OCI-LY1 (cell line): Measurements from ENCODE around the gene ZMYM3.

ENCODE experiments used
- H2AFZ ChIP-seq: fragments of 200-600 bp; sonication (generic), shearing (Covaris generic); 2 replicates; pipeline ENCODE4 v1.6.0; 2014; ENCODE audit warnings: antibody characterized with exemption, mild to moderate bottlenecking, low read length
- H3F3A ChIP-seq: fragments of 200-600 bp; sonication (generic), shearing (Covaris generic); 2 replicates; pipeline ENCODE4 v1.6.0; 2014; ENCODE audit warnings: mild to moderate bottlenecking, antibody characterized with exemption, low read length, moderate library complexity; ENCODE audit not compliant: insufficient read depth
- H3K27ac ChIP-seq: fragments of 200-600 bp; sonication (generic); 2 replicates; pipeline ENCODE4 v1.5.1; 2014; ENCODE audit warnings: low read length, mixed run types, mild to moderate bottlenecking, low read depth; ENCODE audit not compliant: poor library complexity, severe bottlenecking
- H3K27me3 ChIP-seq: fragments of 200-600 bp; sonication (generic); 2 replicates; pipeline ENCODE4 v1.6.0; 2014; ENCODE audit warnings: antibody characterized with exemption, mild to moderate bottlenecking, low read length, moderate library complexity; ENCODE audit not compliant: insufficient read depth
- H3K36me3 ChIP-seq: fragments of 200-600 bp; sonication (generic); 2 replicates; pipeline ENCODE4 v1.6.1; 2014; ENCODE audit warnings: mild to moderate bottlenecking, antibody characterized with exemption, low read length, moderate library complexity, mixed read lengths; ENCODE audit not compliant: insufficient read depth
- H3K4me1 ChIP-seq: fragments of 200-600 bp; sonication (generic); 2 replicates; pipeline ENCODE4 v1.5.1; 2014; ENCODE audit warnings: mild to moderate bottlenecking, low read length, moderate library complexity; ENCODE audit not compliant: insufficient read depth, severe bottlenecking
- H3K4me2 ChIP-seq: fragments of 200-600 bp; sonication (generic), shearing (Covaris generic); 2 replicates; pipeline ENCODE4 v1.6.1; 2014; ENCODE audit warnings: low read length
- H3K4me3 ChIP-seq: fragments of 200-600 bp; sonication (generic); 2 replicates; pipeline ENCODE4 v1.5.1; 2014; ENCODE audit warnings: low read length, low read depth, mild to moderate bottlenecking, mixed read lengths; ENCODE audit not compliant: poor library complexity, severe bottlenecking
- H3K79me2 ChIP-seq: fragments of 200-600 bp; shearing (Covaris generic); 2 replicates; pipeline ENCODE4 v1.6.1; 2016; ENCODE audit warnings: mixed run types, low read length, mixed read lengths; ENCODE audit not compliant: insufficient read depth
- H3K9ac ChIP-seq: fragments of 200-600 bp; sonication (generic), shearing (Covaris generic); 2 replicates; pipeline ENCODE4 v1.6.1; 2014; ENCODE audit warnings: mild to moderate bottlenecking, low read length, mixed read lengths
- H3K9me2 ChIP-seq: fragments of 200-600 bp; sonication (generic), shearing (Covaris generic); 2 replicates; pipeline ENCODE4 v1.6.1; 2014; ENCODE audit warnings: low read depth, mild to moderate bottlenecking, low read length, mixed read lengths
- H3K9me3 ChIP-seq: fragments of 200-600 bp; shearing (Covaris generic); 2 replicates; pipeline ENCODE4 v1.6.1; 2014; ENCODE audit warnings: low read length, mixed read lengths
- H4K20me1 ChIP-seq: fragments of 200-600 bp; sonication (generic), shearing (Covaris generic); 2 replicates; pipeline ENCODE4 v1.6.0; 2016; ENCODE audit warnings: mild to moderate bottlenecking, low read length; ENCODE audit not compliant: insufficient read depth
- CTCF ChIP-seq: fragments of 200-600 bp; sonication (generic), shearing (Covaris generic); IDR thresholded peaks from 2 replicates; pipeline ENCODE4 v1.5.1; 2017; ENCODE audit warnings: mild to moderate bottlenecking, antibody characterized with exemption, low read length, moderate library complexity, mixed read lengths
- EZH2 ChIP-seq: fragments of 200-600 bp; sonication (generic), shearing (Covaris generic); IDR thresholded peaks from 2 replicates; pipeline ENCODE4 v1.8.0; 2017; ENCODE audit warnings: borderline replicate concordance, mixed run types, mild to moderate bottlenecking, antibody characterized with exemption, low read length, moderate library complexity, mixed read lengths

Gene ZMYM3

GRCh38 chrX:71227370-71228062 is 26.4 kb downstream of the ZMYM3 start:
- Histone ChIP-seq H3K36me3 (no peaks in the 10 kb centered on the region), H3K27me3 (no peaks in the 10 kb centered on the region), H2AFZ (no peak overlapping the region), H3K79me2 (no peaks in the 10 kb centered on the region), H3K9me2 (no peaks in the 10 kb centered on the region), H3K9me3 (no peaks in the 10 kb centered on the region), H3K4me1 (peaks cover 6% of the 10 kb centered on the region), H3K4me2 (no peak overlapping the region), H4K20me1 (no peaks in the 10 kb centered on the region), H3K27ac (no peak overlapping the region), H3F3A (no peaks in the 10 kb centered on the region), H3K9ac (no peak overlapping the region), H3K4me3 (no peak overlapping the region)
- no peak for TF ChIP-seq EZH2
- no peak for TF ChIP-seq CTCF

GRCh38 chrX:71225676-71226075 is 28.3 kb downstream of the ZMYM3 start:
- no peak overlapping the region for H2AFZ ChIP-seq
- no peaks in the 10 kb centered on the region for H3K27me3 ChIP-seq
- H3K4me3 ChIP-seq = no peak overlapping the region
- H3K4me2 ChIP-seq = no peak overlapping the region
- no peaks in the 10 kb centered on the region for H3K36me3 ChIP-seq
- no peak overlapping the region for H3K9ac ChIP-seq
- H3K79me2 ChIP-seq = no peaks in the 10 kb centered on the region
- H4K20me1 ChIP-seq = no peaks in the 10 kb centered on the region
- H3K4me1 ChIP-seq = no peaks in the 10 kb centered on the region
- H3K9me3 ChIP-seq = no peaks in the 10 kb centered on the region
- TF ChIP-seq CTCF = no peak
- no peak for TF ChIP-seq EZH2
- no peaks in the 10 kb centered on the region for H3K9me2 ChIP-seq
- no peak overlapping the region for H3K27ac ChIP-seq
- H3F3A ChIP-seq = no peaks in the 10 kb centered on the region

- no peaks in the 10 kb centered on the region for H3K79me2 ChIP-seq
- no peaks in the 10 kb centered on the region for H3F3A ChIP-seq
- no peak overlapping the region for H2AFZ ChIP-seq
- no peak overlapping the region for H3K4me3 ChIP-seq
- H3K4me2 ChIP-seq = no peak overlapping the region
- H3K9me3 ChIP-seq = no peaks in the 10 kb centered on the region
- H3K27ac ChIP-seq = no peak overlapping the region
- no peaks in the 10 kb centered on the region for H3K27me3 ChIP-seq
- H3K36me3 ChIP-seq = no peaks in the 10 kb centered on the region
- H3K4me1 ChIP-seq = no peaks in the 10 kb centered on the region
- no peaks in the 10 kb centered on the region for H3K9me2 ChIP-seq
- no peak overlapping the region for H3K9ac ChIP-seq
- H4K20me1 ChIP-seq = no peaks in the 10 kb centered on the region
- TF ChIP-seq CTCF (no peak), EZH2 (no peak)
Observed at GRCh38 chrX:71225009-71225408, 28.9 kb downstream of the ZMYM3 start.
